ENCODE results near the gene PODXL2.

- no peak for TF ChIP-seq POLR2A (IDR thresholded peaks at IDR 0.05; ENCODE audit: low read length)
- TF ChIP-seq GATA1 (IDR thresholded peaks at IDR 0.05; ENCODE audit: low read depth, low read length), result no peak
These were observed 61.1 kb downstream of the PODXL2 start for GRCh38 chr3:127690106-127690505.
